OCI-LY7 (cell line): ENCODE measurements around the gene ANKRD26.

ENCODE experiments used
- CTCF ChIP-seq: fragments of 200-600 bp; sonication (generic); conservative IDR thresholded peaks from 2 replicates; pipeline ENCODE4 v1.5.1; 2014; ENCODE audit warnings: mild to moderate bottlenecking, antibody characterized with exemption, low read length, moderate library complexity, mixed read lengths
- EZH2phosphoT487 ChIP-seq: fragments of 200-600 bp; sonication (generic); IDR thresholded peaks from 2 replicates; pipeline ENCODE4 v1.6.1; 2018; ENCODE audit warnings: low read depth, borderline replicate concordance, mild to moderate bottlenecking, mixed run types, antibody characterized with exemption, low read length, moderate library complexity, mixed read lengths

GRCh38 chr10:26994743-26995142, 105.6 kb downstream of the ANKRD26 start:
- TF ChIP-seq CTCF (no peak), EZH2phosphoT487 (no peak)
